ENCODE results near the gene RIN3. TPM values are rescaled to one million over a fixed set of nuclear protein-coding genes. Genes with fewer than 3 reads are reported as not detected.

Gene RIN3
- total RNA-seq, 1 donor from 2014 or later: 12.1 TPM

GRCh38 chr14:92546347-92547053 is 32.9 kb downstream of the RIN3 start:
- intact Hi-C loops (cut with DNase I): no loop called here
- no peak for DNase-seq (ENCODE audit: low spot score)

GRCh38 chr14:92549105-92549858 is 35.7 kb downstream of the RIN3 start:
- no peak for DNase-seq (ENCODE audit: low spot score)

GRCh38 chr14:92549859-92550230 is 36.3 kb downstream of the RIN3 start:
- no peak for DNase-seq (ENCODE audit: low spot score)
- intact Hi-C loops (cut with DNase I): loop anchor here (5.0 kb wide), 1 partner anchor 88 kb away; no protein-coding TSS in a partner anchor

More at GRCh38 chr14:92549105-92549858, 35.7 kb downstream of the RIN3 start:
- intact Hi-C loops (cut with DNase I): no loop called here

GRCh38 chr14:92551044-92551841 is 37.7 kb downstream of the RIN3 start:
- DNase-seq (ENCODE audit: low spot score): no peak
- intact Hi-C loops (cut with DNase I): loop anchor here (5.0 kb wide), 1 partner anchor 89 kb away; no protein-coding TSS in a partner anchor

- DNase-seq (ENCODE audit: low spot score): no peak
Measured at GRCh38 chr14:92552066-92552465, 38.5 kb downstream of the RIN3 start.

GRCh38 chr14:92553438-92553837 is 39.9 kb downstream of the RIN3 start:
- intact Hi-C loops (cut with DNase I): loop anchor here (5.0 kb wide), 1 partner anchor 91 kb away; no protein-coding TSS in a partner anchor
- no peak for DNase-seq (ENCODE audit: low spot score)

More at GRCh38 chr14:92552066-92552465, 38.5 kb downstream of the RIN3 start:
- intact Hi-C loops (cut with DNase I): loop anchor here (5.0 kb wide), 1 partner anchor 90 kb away; no protein-coding TSS in a partner anchor

GRCh38 chr14:92555465-92556111 is 42.0 kb downstream of the RIN3 start:
- no peak for DNase-seq (ENCODE audit: low spot score)
- intact Hi-C loops (cut with DNase I): no loop called here

- DNase-seq (ENCODE audit: low spot score): no peak
- intact Hi-C loops (cut with DNase I): no loop called here
Measured at GRCh38 chr14:92556255-92556741, 42.7 kb downstream of the RIN3 start.

- no peak for DNase-seq (ENCODE audit: low spot score)
- intact Hi-C loops (cut with DNase I): no loop called here
Measured at GRCh38 chr14:92556863-92557543, 43.4 kb downstream of the RIN3 start.

- DNase-seq (ENCODE audit: low spot score): no peak
- intact Hi-C loops (cut with DNase I): no loop called here
Measured at GRCh38 chr14:92557544-92557912, 43.9 kb downstream of the RIN3 start.

GRCh38 chr14:92558319-92558718 is 44.7 kb downstream of the RIN3 start:
- intact Hi-C loops (cut with DNase I): no loop called here
- no peak for DNase-seq (ENCODE audit: low spot score)

GRCh38 chr14:92559486-92559885 is 45.9 kb downstream of the RIN3 start:
- intact Hi-C loops (cut with DNase I): no loop called here
- DNase-seq (ENCODE audit: low spot score): no peak

GRCh38 chr14:92560106-92560865 is 46.7 kb downstream of the RIN3 start:
- intact Hi-C loops (cut with DNase I): no loop called here
- DNase-seq (ENCODE audit: low spot score): no peak

- intact Hi-C loops (cut with DNase I): no loop called here
- no peak for DNase-seq (ENCODE audit: low spot score)
Measured at GRCh38 chr14:92561906-92562479, 48.4 kb downstream of the RIN3 start.

- intact Hi-C loops (cut with DNase I): no loop called here
- DNase-seq (ENCODE audit: low spot score): no peak
Measured at GRCh38 chr14:92563359-92563758, 49.8 kb downstream of the RIN3 start.

- intact Hi-C loops (cut with DNase I): no loop called here
- DNase-seq (ENCODE audit: low spot score): no peak
Measured at GRCh38 chr14:92563765-92564285, 50.2 kb downstream of the RIN3 start.

GRCh38 chr14:92564344-92565039 is 50.9 kb downstream of the RIN3 start:
- DNase-seq (ENCODE audit: low spot score): no peak

More at GRCh38 chr14:92564344-92565039, 50.9 kb downstream of the RIN3 start:
- intact Hi-C loops (cut with DNase I): no loop called here
